Neural cell (in vitro differentiated cells): ENCODE data around the gene GSG1L. TPM values are rescaled to one million over a fixed set of nuclear protein-coding genes. Genes with fewer than 3 reads are reported as not detected.

Experiments used
- H2AFZ ChIP-seq: fragments of 200-600, 300-800 bp; sonication (generic), shearing (Covaris generic); 2 replicates; pipeline ENCODE4 v1.6.0; 2014; ENCODE audit warnings: low read depth, mild to moderate bottlenecking, antibody characterized with exemption, low read length, moderate library complexity
- H3F3A ChIP-seq: fragments of 200-600 bp; shearing (Covaris generic); 2 replicates; pipeline ENCODE4 v1.6.1; 2016; ENCODE audit warnings: mild to moderate bottlenecking, moderate library complexity, mixed read lengths, antibody characterized with exemption, low read length; ENCODE audit not compliant: insufficient read depth, poor library complexity, severe bottlenecking
- H3K27ac ChIP-seq: fragments of 200-600, 300-800 bp; sonication (generic), shearing (Covaris generic); 2 replicates; pipeline ENCODE4 v1.5.1; 2014; ENCODE audit warnings: mild to moderate bottlenecking, low read length, moderate library complexity
- H3K27me3 ChIP-seq: fragments of 300-800, 200-600 bp; sonication (generic), shearing (Covaris generic); 2 replicates; pipeline ENCODE4 v1.6.0; 2014; ENCODE audit warnings: mild to moderate bottlenecking, low read depth, low read length, moderate library complexity; ENCODE audit not compliant: insufficient read depth
- H3K36me3 ChIP-seq: fragments of 300-800, 200-600 bp; sonication (generic), shearing (Covaris generic); 2 replicates; pipeline ENCODE4 v1.5.1; 2014; ENCODE audit warnings: mild to moderate bottlenecking, antibody characterized with exemption, low read length, moderate library complexity; ENCODE audit not compliant: insufficient read depth
- H3K4me2 ChIP-seq: fragments of 300-800, 200-600 bp; sonication (generic), shearing (Covaris generic); 2 replicates; pipeline ENCODE4 v1.6.0; 2014; ENCODE audit warnings: mild to moderate bottlenecking, low read length
- H3K4me3 ChIP-seq: fragments of 300-800, 200-600 bp; sonication (generic), shearing (Covaris generic); 2 replicates; pipeline ENCODE4 v1.5.1; 2014; ENCODE audit warnings: mild to moderate bottlenecking, low read length, moderate library complexity
- H3K79me2 ChIP-seq: fragments of 200-600 bp; shearing (Covaris generic); replicated peaks from 2 replicates; pipeline ENCODE4 v1.6.0; 2014; ENCODE audit warnings: mild to moderate bottlenecking, low read length, moderate library complexity; ENCODE audit not compliant: insufficient read depth
- H3K9ac ChIP-seq: fragments of 300-800, 200-600 bp; sonication (generic), shearing (Covaris generic); 2 replicates; pipeline ENCODE4 v1.6.1; 2016; ENCODE audit warnings: mild to moderate bottlenecking, low read length, mixed read lengths
- H3K9me2 ChIP-seq: fragments of 200-600 bp; shearing (Covaris generic); 2 replicates; pipeline ENCODE4 v1.6.1; 2016; ENCODE audit warnings: mild to moderate bottlenecking, low read length, mixed read lengths; ENCODE audit not compliant: insufficient read depth
- H3K9me3 ChIP-seq: fragments of 200-600, 300-800 bp; sonication (generic), shearing (Covaris generic); 2 replicates; pipeline ENCODE4 v1.6.1; 2016; ENCODE audit warnings: mild to moderate bottlenecking, mixed run types, low read length, moderate library complexity, mixed read lengths
- H4K20me1 ChIP-seq: fragments of 200-600 bp; shearing (Covaris generic); 2 replicates; pipeline ENCODE4 v1.6.1; 2016; ENCODE audit warnings: mild to moderate bottlenecking, mixed run types; ENCODE audit not compliant: insufficient read depth
- CTCF ChIP-seq: fragments of 450-650 bp; IDR thresholded peaks from 2 replicates; pipeline ENCODE4 v1.5.1; 2014; ENCODE audit warnings: antibody characterized with exemption, mild to moderate bottlenecking, moderate library complexity; ENCODE audit not compliant: poor library complexity, severe bottlenecking
- EP300 ChIP-seq: fragments of 450-650 bp; conservative IDR thresholded peaks from 2 replicates; pipeline ENCODE4 v1.6.1; 2014; ENCODE audit warnings: antibody characterized with exemption, mild to moderate bottlenecking, moderate library complexity; ENCODE audit not compliant: poor library complexity, severe bottlenecking
- EZH2 ChIP-seq: fragments of 200-600, 300-800 bp; shearing (Covaris generic), sonication (generic); IDR thresholded peaks from 2 replicates; pipeline ENCODE4 v1.6.1; 2014; ENCODE audit warnings: antibody characterized with exemption, low read length, borderline replicate concordance, mild to moderate bottlenecking; ENCODE audit not compliant: insufficient read depth, poor library complexity, severe bottlenecking
- MXI1 ChIP-seq: fragments of 450-650 bp; conservative IDR thresholded peaks from 2 replicates; pipeline ENCODE4 v1.6.1; 2014; ENCODE audit warnings: antibody characterized with exemption, mild to moderate bottlenecking; ENCODE audit not compliant: poor library complexity, severe bottlenecking
- POLR2AphosphoS5 ChIP-seq: IDR thresholded peaks from 2 replicates; pipeline ENCODE4 v1.6.1; 2012
- RAD21 ChIP-seq: fragments of 450-650 bp; conservative IDR thresholded peaks from 2 replicates; pipeline ENCODE4 v1.6.1; 2014; ENCODE audit warnings: antibody characterized with exemption, mild to moderate bottlenecking, moderate library complexity
- REST ChIP-seq: IDR thresholded peaks from 2 replicates; pipeline ENCODE4 v1.6.1; 2012; ENCODE audit warnings: borderline replicate concordance
- SMC3 ChIP-seq: fragments of 450-650 bp; conservative IDR thresholded peaks from 2 replicates; pipeline ENCODE4 v1.6.1; 2014; ENCODE audit warnings: antibody characterized with exemption, mild to moderate bottlenecking, moderate library complexity; ENCODE audit not compliant: poor library complexity
- TAF1 ChIP-seq: IDR thresholded peaks from 2 replicates; pipeline ENCODE4 v1.6.1; 2012; ENCODE audit warnings: low read depth
- polyA plus RNA-seq: library from polyadenylated mRNA; depleted of rRNA; stranded (reverse); fragments of >200 nt; gene quantifications from 2 replicates; pipeline ENCODE4 v1.2.3, GENCODE V29; 2014

Gene GSG1L
- polyA plus RNA-seq, 1 donor from 2014 or later = 0.85 TPM

- no peaks in the 10 kb centered on the region for H3K9me2 ChIP-seq
- H3F3A ChIP-seq = no peaks in the 10 kb centered on the region
- H3K9me3 ChIP-seq = no peaks in the 10 kb centered on the region
- no peak overlapping the region for H3K9ac ChIP-seq
- no peaks in the 10 kb centered on the region for H3K36me3 ChIP-seq
- no peak overlapping the region for H3K27ac ChIP-seq
- TF ChIP-seq EZH2 (no peak), MXI1 (no peak), TAF1 (no peak), REST (no peak), POLR2AphosphoS5 (no peak), EP300 (no peak), SMC3 (no peak), CTCF (no peak), RAD21 (no peak)
- H3K79me2 ChIP-seq = no peaks in the 10 kb centered on the region
- H3K4me2 ChIP-seq = no peak overlapping the region
- no peak overlapping the region for H3K4me3 ChIP-seq
- no peaks in the 10 kb centered on the region for H3K27me3 ChIP-seq
- H2AFZ ChIP-seq = no peak overlapping the region
- H4K20me1 ChIP-seq = no peaks in the 10 kb centered on the region
Observed at GRCh38 chr16:27787665-27788064, 275.8 kb downstream of the GSG1L start.

- Histone ChIP-seq H3K27ac (no peak overlapping the region), H3K4me3 (no peak overlapping the region), H3K36me3 (no peaks in the 10 kb centered on the region), H4K20me1 (no peaks in the 10 kb centered on the region), H3K9ac (no peak overlapping the region), H3F3A (no peaks in the 10 kb centered on the region), H2AFZ (no peak overlapping the region), H3K79me2 (no peaks in the 10 kb centered on the region), H3K27me3 (no peaks in the 10 kb centered on the region), H3K9me3 (no peaks in the 10 kb centered on the region), H3K9me2 (no peaks in the 10 kb centered on the region), H3K4me2 (no peak overlapping the region)
- TF ChIP-seq CTCF (no peak), EP300 (no peak), POLR2AphosphoS5 (no peak), RAD21 (no peak), MXI1 (no peak), SMC3 (no peak), TAF1 (no peak), REST (no peak)
Observed at GRCh38 chr16:27786923-27787625, 276.4 kb downstream of the GSG1L start.
